A673 (cell line): ENCODE data around the gene CAMSAP1. TPM values are rescaled to one million over a fixed set of nuclear protein-coding genes. Genes with fewer than 3 reads are reported as not detected.

Experiments
- BruUV-seq: library from RNA; stranded (reverse); fragments of 400-500 nt; replicated peaks from 2 replicates; lab custom pipeline; 2021; lab: Mats Ljungman, UMichigan
- CTCF ChIA-PET: fragments of 300-600 bp; sonication (Branson Sonifier 250); formaldehyde crosslinking; loops from one replicate; lab custom pipeline; 2022; ENCODE audit warnings: antibody characterized with exemption; lab: Charles Lee
- POLR2A ChIA-PET: fragments of 300-600 bp; sonication (Branson Sonifier 250); formaldehyde crosslinking; loops from one replicate; lab custom pipeline; 2022; ENCODE audit warnings: antibody characterized with exemption; ENCODE audit not compliant: low non-redundant PET; lab: Charles Lee
- DNase-seq: peaks from one replicate; pipeline ENCODE4 v3.0.0-alpha.2; 2015; ENCODE audit warnings: low spot score
- H3K27ac ChIP-seq: fragments of 200-600 bp; sonication (generic); 2 replicates; pipeline ENCODE4 v1.5.1; 2016; ENCODE audit warnings: mixed run types, low read depth, mild to moderate bottlenecking, mixed read lengths, antibody characterized with exemption, low read length; ENCODE audit not compliant: poor library complexity, severe bottlenecking
- H3K27me3 ChIP-seq: fragments of 200-600 bp; sonication (generic); replicated peaks from 2 replicates; pipeline ENCODE4 v1.6.1; 2017; ENCODE audit warnings: mixed run types, low read depth, mild to moderate bottlenecking, mixed read lengths, antibody characterized with exemption, low read length; ENCODE audit not compliant: insufficient read depth, poor library complexity
- H3K36me3 ChIP-seq: fragments of 200-600 bp; sonication (generic); 2 replicates; pipeline ENCODE4 v1.6.1; 2016; ENCODE audit warnings: mixed run types, mild to moderate bottlenecking, mixed read lengths, antibody characterized with exemption, low read length; ENCODE audit not compliant: insufficient read depth, poor library complexity, severe bottlenecking
- H3K4me1 ChIP-seq: fragments of 200-600 bp; sonication (generic); 2 replicates; pipeline ENCODE4 v1.6.1; 2017; ENCODE audit warnings: mixed run types, mild to moderate bottlenecking, mixed read lengths, antibody characterized with exemption, low read length; ENCODE audit not compliant: insufficient read depth, poor library complexity, severe bottlenecking
- H3K4me3 ChIP-seq: fragments of 200-600 bp; sonication (generic); 2 replicates; pipeline ENCODE4 v1.5.1; 2016; ENCODE audit warnings: low read depth, mixed run types, mild to moderate bottlenecking, mixed read lengths, low read length; ENCODE audit not compliant: poor library complexity, severe bottlenecking
- H3K9me3 ChIP-seq: fragments of 200-600 bp; sonication (generic); 2 replicates; pipeline ENCODE4 v1.6.1; 2016; ENCODE audit warnings: mixed run types, low read depth, mild to moderate bottlenecking, mixed read lengths, antibody characterized with exemption, low read length; ENCODE audit not compliant: poor library complexity, severe bottlenecking
- CTCF ChIP-seq: fragments of 300-800, 200-600 bp; sonication (generic); conservative IDR thresholded peaks from 2 replicates; pipeline ENCODE4 v1.5.1; 2017; ENCODE audit warnings: low read depth, mild to moderate bottlenecking, antibody characterized with exemption, low read length, moderate library complexity, mixed read lengths
- EZH2 ChIP-seq: fragments of 200-600 bp; sonication (generic); IDR thresholded peaks from 2 replicates; pipeline ENCODE4 v1.6.1; 2017; ENCODE audit warnings: borderline replicate concordance, low read depth, mild to moderate bottlenecking, mixed read lengths, antibody characterized with exemption, low read length; ENCODE audit not compliant: poor library complexity, severe bottlenecking
- intact Hi-C: fragments of 100-400 bp; cut with micrococcal nuclease; formaldehyde crosslinking; loops from one replicate; pipeline ENCODE4 v1.10.0; 2022; ENCODE audit not compliant: unreplicated experiment
- total RNA-seq: library from RNA; stranded (reverse); gene quantifications from 2 replicates; pipeline ENCODE4 v1.2.3, GENCODE V29; 2021

Gene CAMSAP1
- total RNA-seq, 1 experiment from 2014 or later = 52.3 TPM

DNA sequence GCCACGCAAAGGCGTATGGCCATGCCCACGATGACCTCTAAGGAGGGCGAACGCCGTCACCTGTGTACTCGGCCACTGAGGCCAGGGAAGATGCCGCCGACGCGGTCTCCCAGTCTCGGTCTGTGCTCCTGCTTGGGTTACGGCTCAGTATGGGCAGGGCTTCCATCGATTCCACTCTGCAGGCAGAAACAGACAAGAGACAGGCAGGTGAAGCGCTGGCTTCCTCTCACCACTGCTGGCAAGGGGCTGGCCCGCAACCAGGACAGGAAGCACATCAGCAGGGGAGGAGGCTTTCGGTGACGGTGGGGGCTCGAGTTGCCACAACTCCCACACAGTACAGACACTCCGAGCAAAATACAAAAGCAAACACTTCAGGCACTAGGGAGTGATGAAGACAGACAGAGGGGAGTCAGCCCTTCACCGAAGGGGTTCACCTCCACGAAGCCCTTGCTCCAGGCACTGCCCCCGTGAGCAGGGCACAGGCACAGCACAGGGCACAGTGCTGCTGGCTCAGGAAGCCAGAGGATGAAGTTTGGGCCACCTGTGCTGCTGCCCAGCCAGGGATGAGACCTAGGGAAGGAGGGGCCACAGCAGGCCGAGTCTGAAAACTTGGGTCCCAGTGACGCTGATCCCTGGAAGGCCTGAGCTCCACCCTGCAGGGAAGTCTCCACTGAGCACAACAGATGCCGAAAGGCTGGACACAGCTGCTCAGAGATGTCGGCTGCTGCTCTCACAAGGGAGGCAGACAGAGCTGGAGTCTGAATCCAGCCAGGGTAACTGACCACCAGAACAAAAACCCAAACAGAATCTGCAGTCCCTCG lies 91.3 kb downstream of the CAMSAP1 start:
- Histone ChIP-seq H3K27me3 (no peaks in the 10 kb centered on the region), H3K4me3 (no peak overlapping the region), H3K36me3 (peaks cover 75% of the 10 kb centered on the region), H3K9me3 (no peaks in the 10 kb centered on the region), H3K4me1 (peaks cover 4% of the 10 kb centered on the region), H3K27ac (peak overlapping the region; percentile 7)
- TF ChIP-seq CTCF = no peak
- no peak for TF ChIP-seq EZH2
- CTCF ChIA-PET = no interaction called here
- intact Hi-C loops = no loop called here
- POLR2A ChIA-PET = no interaction called here
- no TSS peak for BruUV-seq
- peak; percentile 58 for DNase-seq

GRCh38 chr9:135815413-135815812 lies 91.9 kb downstream of the CAMSAP1 start:
- POLR2A ChIA-PET = no interaction called here
- H3K4me1 ChIP-seq = peaks cover 4% of the 10 kb centered on the region

GRCh38 chr9:135814421-135815095 lies 92.8 kb downstream of the CAMSAP1 start:
- no peaks in the 10 kb centered on the region for H3K27me3 ChIP-seq
- peaks cover 4% of the 10 kb centered on the region for H3K4me1 ChIP-seq
- H3K9me3 ChIP-seq = no peaks in the 10 kb centered on the region
- CTCF ChIA-PET = no interaction called here
- POLR2A ChIA-PET = no interaction called here
- no TSS peak for BruUV-seq
- H3K27ac ChIP-seq = no peak overlapping the region
- no peak overlapping the region for H3K4me3 ChIP-seq
- TF ChIP-seq EZH2 (no peak), CTCF (no peak)
- H3K36me3 ChIP-seq = peaks cover 74% of the 10 kb centered on the region
- no peak for DNase-seq
- intact Hi-C loops = no loop called here

More at GRCh38 chr9:135815413-135815812, 91.9 kb downstream of the CAMSAP1 start:
- intact Hi-C loops = no loop called here
- Histone ChIP-seq H3K27me3 (no peaks in the 10 kb centered on the region), H3K36me3 (peaks cover 75% of the 10 kb centered on the region), H3K9me3 (no peaks in the 10 kb centered on the region), H3K4me3 (no peak overlapping the region), H3K27ac (no peak overlapping the region)
- DNase-seq = no peak
- TF ChIP-seq EZH2 (no peak), CTCF (no peak)
- BruUV-seq = no TSS peak
- CTCF ChIA-PET = no interaction called here
